OCI-M2 (cell line): Measurements from ENCODE around the gene CHST10.

Experiments
- DNase-seq: peaks from one replicate; lab custom pipeline; 2025; ENCODE audit not compliant: unreplicated experiment; lab: John Stamatoyannopoulos, UW

The CHST10 gene

GRCh38 chr2:100416397-100416934, 1.0 kb downstream of the CHST10 start:
- no peak for DNase-seq

GRCh38 chr2:100413571-100413970, 3.9 kb downstream of the CHST10 start:
- no peak for DNase-seq

GRCh38 chr2:100412881-100413321, 4.6 kb downstream of the CHST10 start:
- DNase-seq: no peak

- DNase-seq: no peak
Measured at GRCh38 chr2:100412466-100412865, 5.0 kb downstream of the CHST10 start.

GRCh38 chr2:100411841-100412292, 5.6 kb downstream of the CHST10 start:
- DNase-seq: no peak

GRCh38 chr2:100409975-100410647, 7.4 kb downstream of the CHST10 start:
- DNase-seq: no peak

- no peak for DNase-seq
Measured at GRCh38 chr2:100409461-100409860, 8.0 kb downstream of the CHST10 start.

GRCh38 chr2:100408941-100409340, 8.5 kb downstream of the CHST10 start:
- DNase-seq: no peak

- no peak for DNase-seq
Measured at GRCh38 chr2:100408104-100408503, 9.4 kb downstream of the CHST10 start.

GRCh38 chr2:100407563-100407962, 9.9 kb downstream of the CHST10 start:
- DNase-seq: no peak

- DNase-seq: no peak
Measured at GRCh38 chr2:100407073-100407472, 10.4 kb downstream of the CHST10 start.

GRCh38 chr2:100406120-100406508, 11.4 kb downstream of the CHST10 start:
- DNase-seq: no peak

GRCh38 chr2:100405403-100406119, 11.9 kb downstream of the CHST10 start:
- no peak for DNase-seq

- DNase-seq: no peak
Measured at GRCh38 chr2:100404411-100404810, 13.1 kb downstream of the CHST10 start.

- DNase-seq: no peak
Measured at GRCh38 chr2:100403722-100404121, 13.7 kb downstream of the CHST10 start.

GRCh38 chr2:100401268-100401667, 16.2 kb downstream of the CHST10 start:
- no peak for DNase-seq

GRCh38 chr2:100399714-100400113, 17.8 kb downstream of the CHST10 start:
- no peak for DNase-seq

- no peak for DNase-seq
Measured at GRCh38 chr2:100397976-100398375, 19.5 kb downstream of the CHST10 start.

- no peak for DNase-seq
Measured at GRCh38 chr2:100397118-100397860, 20.2 kb downstream of the CHST10 start.

GRCh38 chr2:100396483-100396882, 21.0 kb downstream of the CHST10 start:
- DNase-seq: no peak

GRCh38 chr2:100395532-100396350, 21.7 kb downstream of the CHST10 start:
- DNase-seq: no peak
